Cortex of kidney (tissue), 1 donor: ENCODE results near the gene IGSF5.

ENCODE experiments used
- DNase-seq: peaks from one replicate; lab custom pipeline; 2025; lab: John Stamatoyannopoulos, UW

Gene IGSF5

GRCh38 chr21:39825250-39825649 lies 80.3 kb downstream of the IGSF5 start:
- DNase-seq: no peak

DNA sequence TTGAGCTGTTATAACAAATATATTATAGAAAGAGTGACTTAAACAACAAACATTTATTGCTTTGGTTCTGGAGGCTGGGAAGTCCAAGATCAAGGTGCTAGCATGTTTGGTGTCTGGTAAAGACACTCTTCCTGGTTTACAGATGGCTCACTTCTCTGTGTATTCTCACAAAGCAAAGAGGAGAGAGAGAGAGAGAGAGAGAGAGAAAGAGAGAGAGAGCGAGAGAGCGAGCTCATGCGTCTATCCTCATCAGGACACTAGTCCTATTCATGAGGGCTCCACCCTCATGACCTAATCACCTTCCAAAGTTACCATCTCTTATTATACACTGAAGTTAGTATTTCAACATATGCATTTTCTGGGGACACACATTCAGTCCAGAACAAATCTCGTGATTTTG lies 89.6 kb downstream of the IGSF5 start:
- DNase-seq: no peak

GRCh38 chr21:39837861-39838359 lies 92.9 kb downstream of the IGSF5 start:
- DNase-seq: no peak

DNA sequence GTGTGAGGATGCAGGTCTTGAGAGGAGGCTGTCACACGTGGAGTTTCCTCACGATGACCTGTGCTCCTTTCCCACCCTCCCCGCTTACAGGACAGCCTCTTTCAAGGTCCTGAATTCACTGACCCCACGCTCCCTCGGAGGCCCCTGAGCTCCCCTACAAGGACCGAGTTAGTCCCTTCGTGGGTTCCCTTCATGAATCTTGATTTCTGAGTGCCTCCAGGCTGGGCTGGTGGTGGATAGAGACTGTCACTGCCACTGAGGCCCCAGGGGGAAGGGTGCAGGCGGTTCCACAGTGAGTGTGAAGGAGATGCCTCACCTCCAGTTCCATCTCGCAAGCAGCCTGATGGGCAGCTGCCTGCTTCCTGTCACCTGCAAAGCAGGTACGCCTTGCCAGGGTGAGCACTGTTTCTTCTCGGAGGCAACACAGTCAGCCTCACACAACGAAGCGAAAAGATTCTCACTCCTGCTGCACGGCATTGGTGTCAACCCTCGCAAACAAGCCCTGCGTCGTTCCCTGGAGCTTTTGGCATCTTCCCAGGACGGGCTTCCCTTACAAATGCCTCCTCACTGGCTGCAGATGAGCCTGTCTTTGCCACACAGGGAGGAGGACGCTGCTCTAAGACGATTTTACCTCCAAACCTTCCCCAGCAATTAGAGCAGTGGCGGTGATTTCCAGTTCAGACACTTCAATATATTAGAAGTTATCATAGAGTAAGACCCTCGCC lies 95.6 kb downstream of the IGSF5 start:
- no peak for DNase-seq

DNA sequence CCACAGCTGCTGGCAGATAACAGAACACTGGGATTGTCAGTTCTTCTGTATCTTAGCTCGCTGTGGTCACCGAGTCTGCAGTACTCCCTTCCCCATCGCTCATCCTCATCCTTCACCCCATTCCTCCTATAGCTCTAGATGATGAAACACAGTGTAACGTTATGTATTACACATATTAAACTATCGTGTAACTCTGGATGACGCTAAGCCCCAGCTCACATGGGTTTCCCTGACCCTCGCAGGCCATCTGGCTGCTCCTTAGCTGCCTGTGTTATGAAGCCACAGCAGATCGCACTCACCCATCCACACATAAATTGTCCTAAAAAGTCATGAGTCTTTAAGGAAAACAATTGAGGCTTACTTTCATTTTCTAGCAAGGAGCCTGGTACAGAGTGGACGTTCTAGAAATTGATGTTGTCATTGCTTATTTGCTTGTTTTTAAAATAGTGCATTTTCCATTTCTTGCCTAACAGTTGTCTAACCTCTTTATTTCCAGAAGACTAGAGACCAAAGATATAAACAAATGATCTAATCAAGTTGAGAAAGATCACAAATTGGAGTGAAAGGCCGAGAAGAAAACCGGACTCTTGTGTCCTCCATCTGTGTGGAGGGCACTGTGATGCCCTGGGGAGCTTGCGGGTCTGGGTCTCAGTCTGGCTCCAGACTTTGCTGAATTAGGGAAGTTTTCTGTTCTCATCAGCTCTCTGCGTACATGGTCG lies 97.9 kb downstream of the IGSF5 start:
- DNase-seq: no peak

GRCh38 chr21:39843483-39843882 lies 98.5 kb downstream of the IGSF5 start:
- DNase-seq: no peak

DNA sequence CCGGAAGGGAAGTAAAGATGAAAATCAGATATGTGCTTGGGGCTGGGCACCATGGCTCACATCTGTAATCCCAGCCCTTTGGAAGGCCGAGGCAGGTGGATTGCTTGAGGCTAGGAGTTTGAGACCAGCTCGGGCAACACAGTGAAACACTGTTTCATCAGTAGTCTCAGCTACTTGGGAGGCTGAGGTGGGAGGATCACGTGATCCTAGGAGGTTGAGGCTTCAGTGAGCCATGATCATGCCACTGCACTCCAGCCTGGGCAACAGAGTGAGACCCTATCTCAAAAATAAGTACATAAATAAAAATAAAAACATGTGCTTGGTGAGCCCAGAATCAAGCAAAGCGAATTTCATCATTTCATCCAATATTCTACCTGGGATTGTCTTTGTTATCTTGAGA lies 98.9 kb downstream of the IGSF5 start:
- no peak for DNase-seq

DNA sequence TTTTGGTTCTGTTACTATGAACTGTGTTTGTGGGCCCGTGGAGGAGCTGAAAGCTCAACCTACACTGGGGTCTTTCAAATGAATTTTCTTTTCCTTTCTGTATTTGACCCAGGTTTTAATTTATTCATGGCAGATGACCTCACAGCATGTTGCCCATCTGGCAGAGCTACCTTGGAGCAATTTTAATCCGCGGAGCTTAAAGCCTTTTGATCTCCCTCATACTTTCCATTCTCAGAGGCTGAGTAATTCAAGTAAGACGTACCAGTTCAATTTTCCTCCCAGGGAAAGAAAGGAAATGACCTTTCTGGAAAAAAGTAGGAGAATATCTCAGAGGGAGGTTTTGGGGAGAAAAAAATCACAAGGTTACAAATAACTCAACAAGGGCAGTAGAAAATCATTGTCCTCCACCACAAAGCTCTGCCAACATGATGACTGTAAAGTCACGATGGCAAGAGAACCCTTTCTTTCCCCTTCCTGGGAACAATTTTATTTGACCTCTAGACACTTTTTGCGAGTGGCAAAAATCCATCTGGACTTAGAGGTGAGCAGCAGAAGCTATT lies 100.7 kb downstream of the IGSF5 start:
- no peak for DNase-seq

GRCh38 chr21:39847877-39848276 lies 102.9 kb downstream of the IGSF5 start:
- no peak for DNase-seq

- no peak for DNase-seq
These were observed 104.2 kb downstream of the IGSF5 start for GRCh38 chr21:39849014-39849655.

GRCh38 chr21:39850333-39850732 lies 105.3 kb downstream of the IGSF5 start:
- DNase-seq: no peak

DNA sequence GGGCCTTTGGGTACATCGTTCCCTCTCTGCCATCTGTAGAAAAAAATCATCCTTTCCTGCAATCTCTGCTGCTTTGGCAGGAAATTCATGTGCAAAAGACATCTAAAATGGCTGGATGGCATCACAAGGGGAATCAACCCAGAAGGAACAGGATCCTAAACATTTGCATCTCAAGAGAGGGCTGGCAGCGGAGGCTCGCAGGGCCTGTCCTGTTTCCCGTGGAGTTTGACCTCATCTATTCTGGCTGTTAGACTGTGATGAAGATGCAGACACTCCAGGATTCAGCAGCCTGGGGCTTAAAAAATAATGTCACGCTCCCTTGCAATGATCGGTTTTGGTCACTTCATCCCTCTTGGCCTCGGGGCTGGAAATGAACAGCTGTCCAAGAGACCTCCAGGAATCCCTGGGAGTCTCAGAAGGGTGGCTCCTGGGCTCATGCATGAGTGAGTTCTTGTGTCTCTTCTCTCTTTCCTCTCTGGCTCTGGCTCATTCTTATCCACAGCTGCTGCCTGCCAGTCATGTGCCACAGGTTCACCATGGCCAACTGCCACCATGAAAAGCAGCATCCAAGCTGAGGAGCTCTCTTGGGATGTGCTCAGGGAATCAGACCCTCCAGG lies 106.1 kb downstream of the IGSF5 start:
- DNase-seq: no peak
